K562 (cell line): ENCODE data around the gene PDLIM5.

ENCODE experiments used
- MYC ChIP-seq, 2 experiments: fragments of 250-450 bp in 1 of 2; sonication (Bioruptor Pico) in 1 of 2; IDR thresholded peaks; 2 replicates each; pipeline versions ENCODE4 v1.5.1 to v1.6.1; 2012 to 2021; ENCODE audit warnings: low read depth in 2 of 2, borderline replicate concordance in 1 of 2, improper control_type of control experiment in 1 of 2, low read length in 1 of 2, mild to moderate bottlenecking in 1 of 2, moderate library complexity in 1 of 2
- TF ChIP-seq, protein P1 (sequence below), 3 experiments: IDR thresholded peaks in 2 of 3; conservative IDR thresholded peaks in 1 of 3; 2 replicates each; pipeline ENCODE4 v1.5.1; 2011 to 2012; ENCODE audit warnings: low read length in 3 of 3, mild to moderate bottlenecking in 3 of 3, control low read depth in 2 of 3, improper control_type of control experiment in 1 of 3, inconsistent platforms in 1 of 3, low read depth in 1 of 3, mixed read lengths in 1 of 3, moderate library complexity in 1 of 3; ENCODE audit not compliant: insufficient read depth in 2 of 3

DNA sequence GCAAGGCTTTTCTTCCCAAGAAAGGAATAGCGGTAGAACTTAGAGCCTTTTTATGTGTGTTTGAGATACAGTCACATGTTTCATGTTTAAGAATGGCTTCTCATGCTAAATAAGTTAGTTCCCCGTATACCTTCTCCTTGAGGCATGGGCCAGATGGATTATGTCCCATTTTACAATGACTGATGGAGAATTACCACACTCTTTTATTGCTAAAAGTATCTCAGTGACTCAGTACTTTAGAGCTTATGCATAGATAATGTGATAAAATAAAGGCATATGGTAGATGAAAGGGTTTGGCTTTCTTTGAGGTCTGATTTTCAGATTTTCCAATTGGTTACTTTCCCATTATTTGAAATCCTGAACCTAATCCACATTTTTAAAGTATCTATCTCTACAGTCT is 184.3 kb downstream of the PDLIM5 start:
- TF ChIP-seq MYC (IDR thresholded peaks at IDR 0.05; ENCODE audit: low read depth, low read length) = no peak
- TF ChIP-seq MYC (CRISPR knock-in tag; IDR thresholded peaks at IDR 0.05; ENCODE audit: borderline replicate concordance, low read depth) = no peak
- TF ChIP-seq, protein P1, sequence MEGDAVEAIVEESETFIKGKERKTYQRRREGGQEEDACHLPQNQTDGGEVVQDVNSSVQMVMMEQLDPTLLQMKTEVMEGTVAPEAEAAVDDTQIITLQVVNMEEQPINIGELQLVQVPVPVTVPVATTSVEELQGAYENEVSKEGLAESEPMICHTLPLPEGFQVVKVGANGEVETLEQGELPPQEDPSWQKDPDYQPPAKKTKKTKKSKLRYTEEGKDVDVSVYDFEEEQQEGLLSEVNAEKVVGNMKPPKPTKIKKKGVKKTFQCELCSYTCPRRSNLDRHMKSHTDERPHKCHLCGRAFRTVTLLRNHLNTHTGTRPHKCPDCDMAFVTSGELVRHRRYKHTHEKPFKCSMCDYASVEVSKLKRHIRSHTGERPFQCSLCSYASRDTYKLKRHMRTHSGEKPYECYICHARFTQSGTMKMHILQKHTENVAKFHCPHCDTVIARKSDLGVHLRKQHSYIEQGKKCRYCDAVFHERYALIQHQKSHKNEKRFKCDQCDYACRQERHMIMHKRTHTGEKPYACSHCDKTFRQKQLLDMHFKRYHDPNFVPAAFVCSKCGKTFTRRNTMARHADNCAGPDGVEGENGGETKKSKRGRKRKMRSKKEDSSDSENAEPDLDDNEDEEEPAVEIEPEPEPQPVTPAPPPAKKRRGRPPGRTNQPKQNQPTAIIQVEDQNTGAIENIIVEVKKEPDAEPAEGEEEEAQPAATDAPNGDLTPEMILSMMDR (IDR thresholded peaks at IDR 0.05 in 2 of 3, conservative IDR thresholded peaks at IDR 0.05 in 1 of 3; ENCODE audit: insufficient read depth in 2 of 3, low read depth in 1 of 3, low read length in 3 of 3) = no peak
